Heart right ventricle (tissue), 16 donors: ENCODE results near the gene AUP1. TPM values are rescaled to one million over a fixed set of nuclear protein-coding genes. Genes with fewer than 3 reads are reported as not detected.
"Not testable (repeated sequence)": the region's sequence is repeated elsewhere in the genome, so short reads cannot be mapped to it uniquely, and the experiment has no call there.

ENCODE experiments used
- ATAC-seq, 8 donors: fragments of 200-7000 bp; cut with Tn5 transposase; one replicate each; pipeline ENCODE4 v1.9.1; 2020; ENCODE audit warnings: mild to moderate bottlenecking in 8 of 8, moderate library complexity in 8 of 8, moderate number of reproducible peaks in 1 of 8
- DNase-seq, 2 donors: peaks; one replicate each; pipeline ENCODE4 v3.0.0-alpha.2; 2020
- H3K27ac ChIP-seq, 10 donors: fragments of 200-600 bp; sonication (generic) in 2 of 10; one replicate each; pipeline versions ENCODE4 v1.5.0 to v1.8.0; 2020 to 2022; ENCODE audit warnings: mild to moderate bottlenecking in 3 of 10
- H3K27me3 ChIP-seq, 7 donors: fragments of 200-600 bp; one replicate each; pipeline ENCODE4 v1.8.0; 2021 to 2022; ENCODE audit warnings: mild to moderate bottlenecking in 2 of 7
- H3K36me3 ChIP-seq, 9 donors: fragments of 200-600 bp; sonication (generic) in 1 of 9; one replicate each; pipeline versions ENCODE4 v1.5.0 to v1.8.0; 2020 to 2022; ENCODE audit warnings: mild to moderate bottlenecking in 2 of 9
- H3K4me1 ChIP-seq, 9 donors: fragments of 200-600 bp; sonication (generic) in 1 of 9; one replicate each; pipeline versions ENCODE4 v1.5.0 to v1.8.0; 2020 to 2022; ENCODE audit warnings: mild to moderate bottlenecking in 4 of 9
- H3K4me3 ChIP-seq, 10 donors: fragments of 200-600 bp; sonication (generic) in 2 of 10; one replicate each; pipeline versions ENCODE4 v1.5.0 to v1.8.0; 2020 to 2022; ENCODE audit warnings: mild to moderate bottlenecking in 7 of 10, moderate library complexity in 2 of 10
- H3K9me3 ChIP-seq, 11 donors: fragments of 200-600 bp in 10 of 11; sonication (generic) in 2 of 11; one replicate each; pipeline versions ENCODE4 v1.5.0 to v1.8.0; 2013 to 2022; ENCODE audit warnings: mild to moderate bottlenecking in 2 of 11, control low read depth in 1 of 11, moderate library complexity in 1 of 11
- CTCF ChIP-seq, 9 donors: fragments of 200-600 bp; sonication (generic) in 2 of 9; IDR thresholded peaks; one replicate each; pipeline versions ENCODE4 v1.5.0 to v1.8.0; 2021 to 2022; ENCODE audit warnings: antibody characterized with exemption in 9 of 9, mild to moderate bottlenecking in 5 of 9, moderate library complexity in 1 of 9
- WGBS, 2 donors: extraction: QIAGEN DNeasy Blood & Tissue Kit; methylation state at CpG; one replicate each; pipeline ENCODE4 v1.1.7; 2013; ENCODE audit warnings: inconsistent platforms in 1 of 2; 5-methylcytosine and 5-hydroxymethylcytosine counted together
- intact Hi-C, 10 donors: fragments of 100-400 bp; cut with DNase I; formaldehyde crosslinking; loops; one replicate each; pipeline versions ENCODE4 v1.11.1 to v1.14.2; 2022
- polyA plus RNA-seq, 2 donors: library from polyadenylated mRNA; stranded (reverse); fragments of 200-250 nt; gene quantifications; one replicate each; pipeline ENCODE4 v1.2.3, GENCODE V29; 2013
- total RNA-seq, 10 donors: library from RNA; stranded (reverse); fragmentation: NEBNext Ultra II Directional in 3 of 10; extraction: Animal tissue kit (Norgen Biotek cat#: 25700) in 3 of 10; gene quantifications; one replicate each; pipeline versions ENCODE4 v1.2.1 to v1.2.4, GENCODE V29; 2021 to 2023
- donor health status: Arrhythmogenic right ventricular cardiomyopathy.
- donor health status: ischemic (EF 13 %, LVEDD 7.1; RV severe dilation, severe dysfunction).
- donor health status: healthy with polysubstance abuse.
- donor health status: DM: no; HTN: yes; CAD: no.
- donor health status: DM: no; HTN: no; CAD: no.
- donor health status: ischemic (EF 25% LVEDD 6.9; RV normal size, moderate dysfunction).
- donor health status: ischemic (EF 25% LVEDD 5.7; RV mildly dilated, moderate dysfunction).
- donor health status: healthy.
- donor health status: DM: yes; HTN: yes; CAD: no.
- donor health status: Ischemic cardiomyopathy.
- donor health status: ischemic (EF 35%, LVEDD 5.7; RV mildly dilated, moderate dysfunction).
- donor health status: nonischemic (EF 11% LVEDD 7.7; RV severe dilation, severe dysfunction).
- donor health status: DM: yes; HTN: yes; CAD: no.
- donor health status: PGD.
- donor health status: ischemic (EF 29% LVEDD 5.4; RV normal size, mild dysfunction).
- donor health status: nonischemic (EF 23%, LVEDD 6.1; RV moderate dilation, normal function).

Gene AUP1
- total and polyA plus RNA-seq, 12 donors, result 31.4 to 163 (median 42.9) TPM

GRCh38 chr2:74562126-74562775 lies 32.7 kb upstream of the AUP1 start:
- no peaks in the 10 kb centered on the region for H3K9me3 ChIP-seq
- DNase-seq (no peak), ATAC-seq (no peak)
- intact Hi-C loops, result no loop called here
- TF ChIP-seq CTCF (IDR thresholded peaks at IDR 0.05), result no peak
- peaks cover 0 to 11% (median 0%) of the 10 kb centered on the region in 9 donors for H3K4me1 ChIP-seq
- no peaks in the 10 kb centered on the region for H3K36me3 ChIP-seq
- H3K27ac ChIP-seq, result no peak overlapping the region
- 75 to 77% methylated on average over 7 of the region's 7 CpGs for WGBS, 2 donors
- H3K4me3 ChIP-seq, result no peak overlapping the region
- peaks cover 0 to 34% (median 14%) of the 10 kb centered on the region in 7 donors for H3K27me3 ChIP-seq

- H3K4me1 ChIP-seq, ATAC-seq, DNase-seq, intact Hi-C loops, H3K27ac ChIP-seq, H3K9me3 ChIP-seq, H3K4me3 ChIP-seq: not testable (repeated sequence)
- Histone ChIP-seq H3K27me3 (peaks cover 0 to 34% (median 14%) of the 10 kb centered on the region in 7 donors), H3K36me3 (peaks cover 0 to 11% (median 0%) of the 10 kb centered on the region in 9 donors)
- WGBS, 2 donors, result 89 to 100% methylated on average over 1 of the region's 1 CpG
These were observed 31.5 kb upstream of the AUP1 start for GRCh38 chr2:74561022-74561421.

GRCh38 chr2:74560591-74560990 lies 31.1 kb upstream of the AUP1 start:
- DNase-seq, result no peak
- intact Hi-C loops, result no loop called here
- no peak for ATAC-seq
- Histone ChIP-seq H3K36me3 (peaks cover 0 to 11% (median 0%) of the 10 kb centered on the region in 9 donors), H3K4me3 (no peak overlapping the region), H3K27ac (no peak overlapping the region), H3K4me1 (peaks cover 0 to 11% (median 0%) of the 10 kb centered on the region in 9 donors), H3K27me3 (peaks cover 0 to 34% (median 14%) of the 10 kb centered on the region in 7 donors), H3K9me3 (no peaks in the 10 kb centered on the region)
- 62 to 63% methylated on average over 6 of the region's 6 CpGs for WGBS, 2 donors
- TF ChIP-seq CTCF (IDR thresholded peaks at IDR 0.05), result no peak

GRCh38 chr2:74559912-74560311 lies 30.4 kb upstream of the AUP1 start:
- WGBS, 2 donors, result 28 to 35% methylated on average over 5 of the region's 5 CpGs
- intact Hi-C loops, result no loop called here

More at GRCh38 chr2:74559912-74560311, 30.4 kb upstream of the AUP1 start:
- peaks cover 3 to 16% (median 6%) of the 10 kb centered on the region in 9 donors for H3K4me1 ChIP-seq
- no peak overlapping the region for H3K4me3 ChIP-seq
- TF ChIP-seq CTCF (IDR thresholded peaks at IDR 0.05), result no peak
- peaks cover 0 to 11% (median 0%) of the 10 kb centered on the region in 9 donors for H3K36me3 ChIP-seq
- H3K27ac ChIP-seq, result no peak overlapping the region
- no peaks in the 10 kb centered on the region for H3K9me3 ChIP-seq
- peaks cover 0 to 31% (median 14%) of the 10 kb centered on the region in 7 donors for H3K27me3 ChIP-seq
- no peak for DNase-seq
- ATAC-seq, result no peak
